BJ (cell line): ENCODE data around the gene METTL8. TPM values are rescaled to one million over a fixed set of nuclear protein-coding genes. Genes with fewer than 3 reads are reported as not detected.

ENCODE experiments used
- CTCF ChIA-PET: fragments of 350-600 bp; formaldehyde crosslinking; extraction: SDS; loops from one replicate; lab custom pipeline; 2021; ENCODE audit warnings: antibody characterized with exemption, inconsistent platforms; lab: Yijun Ruan, JAX
- POLR2A ChIA-PET: fragments of 300-600 bp; sonication (Branson Sonifier 250); formaldehyde crosslinking; extraction: SDS; loops from one replicate; lab custom pipeline; 2021; ENCODE audit warnings: antibody characterized with exemption; lab: Charles Lee
- DNase-seq: peaks from one replicate; pipeline ENCODE4 v3.0.0-alpha.2; 2011; ENCODE audit warnings: low read depth
- H3K27me3 ChIP-seq: 2 replicates; pipeline ENCODE4 v1.6.0; 2011; ENCODE audit warnings: low read length; ENCODE audit not compliant: control insufficient read depth, insufficient read depth
- H3K36me3 ChIP-seq: 2 replicates; pipeline ENCODE4 v1.5.1; 2011; ENCODE audit warnings: low read length; ENCODE audit not compliant: control insufficient read depth, insufficient read depth
- H3K4me3 ChIP-seq: 2 replicates; pipeline ENCODE4 v1.5.1; 2011; ENCODE audit warnings: low read depth, mild to moderate bottlenecking, control low read depth, low read length
- polyA minus RNA-seq: library from RNA; depleted of rRNA, polyadenylated mRNA; stranded (reverse); fragments of >200 nt; gene quantifications from 2 replicates; pipeline ENCODE4 v1.2.3, GENCODE V29; 2011; rRNA and poly(A)+ RNA removed
- polyA plus RNA-seq: library from polyadenylated mRNA; depleted of rRNA; stranded (reverse); fragments of >200 nt; gene quantifications from 2 replicates; pipeline ENCODE4 v1.2.3, GENCODE V29; 2011; rRNA removed
- TF ChIP-seq, protein P1 (sequence below): IDR thresholded peaks from 2 replicates; pipeline ENCODE4 v1.5.1; 2011; ENCODE audit warnings: low read depth, mild to moderate bottlenecking, control low read depth, inconsistent platforms, low read length, moderate library complexity; ENCODE audit not compliant: insufficient read depth

The METTL8 gene, protein sequence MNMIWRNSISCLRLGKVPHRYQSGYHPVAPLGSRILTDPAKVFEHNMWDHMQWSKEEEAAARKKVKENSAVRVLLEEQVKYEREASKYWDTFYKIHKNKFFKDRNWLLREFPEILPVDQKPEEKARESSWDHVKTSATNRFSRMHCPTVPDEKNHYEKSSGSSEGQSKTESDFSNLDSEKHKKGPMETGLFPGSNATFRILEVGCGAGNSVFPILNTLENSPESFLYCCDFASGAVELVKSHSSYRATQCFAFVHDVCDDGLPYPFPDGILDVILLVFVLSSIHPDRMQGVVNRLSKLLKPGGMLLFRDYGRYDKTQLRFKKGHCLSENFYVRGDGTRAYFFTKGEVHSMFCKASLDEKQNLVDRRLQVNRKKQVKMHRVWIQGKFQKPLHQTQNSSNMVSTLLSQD
- polyA plus RNA-seq (5.4 and 16.2 TPM in 2 replicates), polyA minus RNA-seq (7.4 and 7.7 TPM in 2 replicates)

GRCh38 chr2:171433763-171434012, at the start of gene METTL8:
Gene METTL8, minus strand, starts transcription at chr2:171433990. Its CDS starts 41,805 bp downstream, at chr2:171392185.
- H3K4me3 ChIP-seq, result peak within 1 kb of the TSS; percentile 58
- H3K36me3 ChIP-seq, result no peaks in the 10 kb centered on the region
- DNase-seq, result no peak
- POLR2A ChIA-PET, result no interaction called here
- CTCF ChIA-PET, result interaction anchor here (0.8 to 1.4 kb wide), 3 partner anchors 18 to 459 kb away, joined by 4 to 5 read pairs (median 4); no protein-coding TSS in a partner anchor
- TF ChIP-seq, protein P1, sequence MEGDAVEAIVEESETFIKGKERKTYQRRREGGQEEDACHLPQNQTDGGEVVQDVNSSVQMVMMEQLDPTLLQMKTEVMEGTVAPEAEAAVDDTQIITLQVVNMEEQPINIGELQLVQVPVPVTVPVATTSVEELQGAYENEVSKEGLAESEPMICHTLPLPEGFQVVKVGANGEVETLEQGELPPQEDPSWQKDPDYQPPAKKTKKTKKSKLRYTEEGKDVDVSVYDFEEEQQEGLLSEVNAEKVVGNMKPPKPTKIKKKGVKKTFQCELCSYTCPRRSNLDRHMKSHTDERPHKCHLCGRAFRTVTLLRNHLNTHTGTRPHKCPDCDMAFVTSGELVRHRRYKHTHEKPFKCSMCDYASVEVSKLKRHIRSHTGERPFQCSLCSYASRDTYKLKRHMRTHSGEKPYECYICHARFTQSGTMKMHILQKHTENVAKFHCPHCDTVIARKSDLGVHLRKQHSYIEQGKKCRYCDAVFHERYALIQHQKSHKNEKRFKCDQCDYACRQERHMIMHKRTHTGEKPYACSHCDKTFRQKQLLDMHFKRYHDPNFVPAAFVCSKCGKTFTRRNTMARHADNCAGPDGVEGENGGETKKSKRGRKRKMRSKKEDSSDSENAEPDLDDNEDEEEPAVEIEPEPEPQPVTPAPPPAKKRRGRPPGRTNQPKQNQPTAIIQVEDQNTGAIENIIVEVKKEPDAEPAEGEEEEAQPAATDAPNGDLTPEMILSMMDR, result peak; percentile 34; the same call in 1 of the 2 replicates
- no peaks in the 10 kb centered on the region for H3K27me3 ChIP-seq

DNA sequence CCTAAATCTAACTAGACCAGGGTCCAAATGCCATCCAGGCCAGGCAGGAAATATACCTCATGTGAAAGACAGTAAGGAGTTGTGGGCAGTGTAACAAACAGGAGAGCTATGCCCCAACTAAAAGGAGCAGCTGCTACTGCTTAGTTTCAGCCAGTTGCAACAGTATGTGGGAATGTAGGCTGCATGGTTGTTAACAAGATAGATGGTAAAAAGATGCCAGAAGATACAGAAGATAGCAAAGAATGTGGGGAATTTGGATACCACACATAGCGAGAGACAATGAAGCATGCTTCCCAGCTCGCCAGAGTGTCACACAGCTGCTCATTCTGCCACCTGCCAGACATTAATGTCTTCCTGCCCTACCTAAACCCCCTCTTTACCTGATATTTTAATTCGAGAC, 49.1 kb upstream of the METTL8 start:
- no peaks in the 10 kb centered on the region for H3K36me3 ChIP-seq
- no peak overlapping the region for H3K4me3 ChIP-seq
- CTCF ChIA-PET, result no interaction called here
- no peaks in the 10 kb centered on the region for H3K27me3 ChIP-seq
- POLR2A ChIA-PET, result interaction anchor here (0.6 kb wide), 1 partner anchor 34 kb away, joined by 18 read pairs; no protein-coding TSS in a partner anchor
- DNase-seq, result peak; percentile 37
- TF ChIP-seq, protein P1, result no peak

- TF ChIP-seq, protein P1, result no peak
- no peak overlapping the region for H3K4me3 ChIP-seq
- H3K36me3 ChIP-seq, result no peaks in the 10 kb centered on the region
- no peaks in the 10 kb centered on the region for H3K27me3 ChIP-seq
- DNase-seq, result no peak
- CTCF ChIA-PET, result interaction anchor here (0.6 kb wide), 1 partner anchor 90 kb away, joined by 3 read pairs; no protein-coding TSS in a partner anchor
- POLR2A ChIA-PET, result no interaction called here
Observed at GRCh38 chr2:171482308-171482707, 48.5 kb upstream of the METTL8 start.

GRCh38 chr2:171480908-171481307, 47.1 kb upstream of the METTL8 start:
- CTCF ChIA-PET, result no interaction called here

More at GRCh38 chr2:171480908-171481307, 47.1 kb upstream of the METTL8 start:
- Histone ChIP-seq H3K36me3 (no peaks in the 10 kb centered on the region), H3K27me3 (no peaks in the 10 kb centered on the region), H3K4me3 (no peak overlapping the region)
- no peak for DNase-seq
- TF ChIP-seq, protein P1, result no peak
- POLR2A ChIA-PET, result no interaction called here
